Breast epithelium (tissue), 3 donors: Measurements from ENCODE around the gene ABCA3.

ENCODE experiments used
- CTCF ChIP-seq, 3 donors: fragments of 450-650 bp; IDR thresholded peaks; one replicate each; pipeline ENCODE4 v1.5.1; 2016 to 2017; ENCODE audit warnings: antibody characterized with exemption in 3 of 3, mild to moderate bottlenecking in 3 of 3, moderate library complexity in 3 of 3
- POLR2A ChIP-seq: fragments of 450-650 bp; IDR thresholded peaks from one replicate; pipeline ENCODE4 v1.6.1; 2016; ENCODE audit warnings: antibody characterized with exemption, mild to moderate bottlenecking, moderate library complexity
- POLR2AphosphoS5 ChIP-seq, 3 donors: sonication (generic); formaldehyde crosslinking; IDR thresholded peaks; one replicate each; pipeline ENCODE4 v1.6.1; 2017; ENCODE audit warnings: antibody characterized with exemption in 3 of 3

- no peak for TF ChIP-seq POLR2A
- no peak for TF ChIP-seq CTCF (IDR thresholded peaks at IDR 0.05)
- no peak for TF ChIP-seq POLR2AphosphoS5 (IDR thresholded peaks at IDR 0.05)
Measured at GRCh38 chr16:2250652-2251295, 89.8 kb downstream of the ABCA3 start.
